ENCODE measurements around the gene PTDSS2.

GRCh38 chr11:420054-420910 is 29.8 kb upstream of the PTDSS2 start:
- TF ChIP-seq CTCF (IDR thresholded peaks at IDR 0.05) (no peak), POLR2A (IDR thresholded peaks at IDR 0.05; ENCODE audit: low read depth) (no peak)
